Vagina (tissue), 2 donors: ENCODE data around the gene DCST1. TPM values are rescaled to one million over a fixed set of nuclear protein-coding genes. Genes with fewer than 3 reads are reported as not detected.

Experiments
- DNase-seq, 2 donors: peaks; one replicate each; pipeline ENCODE4 v3.0.0-alpha.2; 2017; ENCODE audit errors: extremely low spot score in 2 of 2
- H3K27ac ChIP-seq: fragments of 200-600 bp; sonication (generic); one replicate; pipeline ENCODE4 v1.5.1; 2019
- H3K27me3 ChIP-seq: fragments of 200-600 bp; sonication (generic); one replicate; pipeline ENCODE4 v1.5.1; 2019
- H3K36me3 ChIP-seq, 2 donors: fragments of 200-600 bp; sonication (generic); one replicate each; pipeline ENCODE4 v1.5.1; 2017 to 2019
- H3K4me1 ChIP-seq: fragments of 200-600 bp; sonication (generic); one replicate; pipeline ENCODE4 v1.5.1; 2019
- H3K4me3 ChIP-seq, 2 donors: fragments of 200-600 bp; sonication (generic); 1 replicate in 1 of 2; 2 replicates in 1 of 2; pipeline ENCODE4 v1.5.1; 2016 to 2019
- H3K9me3 ChIP-seq: fragments of 200-600 bp; sonication (generic); one replicate; pipeline ENCODE4 v1.5.1; 2019
- POLR2A ChIP-seq, 2 donors: fragments of 450-650 bp; IDR thresholded peaks; one replicate each; pipeline ENCODE4 v1.6.1; 2017; ENCODE audit warnings: antibody characterized with exemption in 2 of 2, mild to moderate bottlenecking in 2 of 2, moderate library complexity in 2 of 2
- POLR2AphosphoS5 ChIP-seq, 2 donors: sonication (generic); formaldehyde crosslinking; IDR thresholded peaks; one replicate each; pipeline ENCODE4 v1.9.0; 2017; ENCODE audit warnings: antibody characterized with exemption in 2 of 2, mild to moderate bottlenecking in 2 of 2, low read depth in 1 of 2; ENCODE audit not compliant: insufficient read depth in 1 of 2
- intact Hi-C: fragments of 100-400 bp; cut with DNase I; formaldehyde crosslinking; loops from one replicate; pipeline ENCODE4 v1.15.1; 2023
- total RNA-seq: library from RNA; depleted of rRNA; stranded (reverse); fragments of >200 nt; gene quantifications from one replicate; pipeline ENCODE4 v1.2.3, GENCODE V29; 2016
- TF ChIP-seq, protein P1 (sequence below), 3 experiments: fragments of 450-650 bp in 2 of 3; fragments of 200-600 bp in 1 of 3; sonication (generic) in 1 of 3; IDR thresholded peaks; one replicate each; pipeline ENCODE4 v1.5.1; 2017 to 2019; ENCODE audit warnings: antibody characterized with exemption in 3 of 3, mild to moderate bottlenecking in 2 of 3, moderate library complexity in 2 of 3

Gene DCST1
- total RNA-seq, 1 donor from 2014 or later = not detected

DNA sequence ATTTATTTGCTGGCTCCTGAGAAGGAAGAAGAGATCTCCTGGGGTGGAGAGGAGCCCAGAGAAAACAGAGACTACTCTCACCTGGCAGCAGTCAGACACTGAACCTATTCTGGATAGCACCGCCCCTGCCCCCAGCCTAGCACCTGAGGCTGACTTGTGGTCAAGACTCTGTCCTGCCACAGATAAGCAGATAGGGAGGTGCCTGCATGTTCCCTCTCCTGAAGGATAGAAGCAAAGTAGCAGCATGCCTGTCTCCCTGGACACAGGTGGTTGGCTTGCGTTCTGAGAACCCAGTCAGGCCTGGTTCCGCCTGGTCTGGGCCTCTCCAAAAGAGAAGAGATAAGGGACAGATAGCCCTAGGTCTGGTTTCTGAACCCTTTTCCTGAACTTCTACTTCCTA lies 43.7 kb downstream of the DCST1 start:
- peaks cover 39% of the 10 kb centered on the region for H3K4me1 ChIP-seq
- peak overlapping the region; percentile 60 for H3K27ac ChIP-seq
- TF ChIP-seq, protein P1, sequence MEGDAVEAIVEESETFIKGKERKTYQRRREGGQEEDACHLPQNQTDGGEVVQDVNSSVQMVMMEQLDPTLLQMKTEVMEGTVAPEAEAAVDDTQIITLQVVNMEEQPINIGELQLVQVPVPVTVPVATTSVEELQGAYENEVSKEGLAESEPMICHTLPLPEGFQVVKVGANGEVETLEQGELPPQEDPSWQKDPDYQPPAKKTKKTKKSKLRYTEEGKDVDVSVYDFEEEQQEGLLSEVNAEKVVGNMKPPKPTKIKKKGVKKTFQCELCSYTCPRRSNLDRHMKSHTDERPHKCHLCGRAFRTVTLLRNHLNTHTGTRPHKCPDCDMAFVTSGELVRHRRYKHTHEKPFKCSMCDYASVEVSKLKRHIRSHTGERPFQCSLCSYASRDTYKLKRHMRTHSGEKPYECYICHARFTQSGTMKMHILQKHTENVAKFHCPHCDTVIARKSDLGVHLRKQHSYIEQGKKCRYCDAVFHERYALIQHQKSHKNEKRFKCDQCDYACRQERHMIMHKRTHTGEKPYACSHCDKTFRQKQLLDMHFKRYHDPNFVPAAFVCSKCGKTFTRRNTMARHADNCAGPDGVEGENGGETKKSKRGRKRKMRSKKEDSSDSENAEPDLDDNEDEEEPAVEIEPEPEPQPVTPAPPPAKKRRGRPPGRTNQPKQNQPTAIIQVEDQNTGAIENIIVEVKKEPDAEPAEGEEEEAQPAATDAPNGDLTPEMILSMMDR (IDR thresholded peaks at IDR 0.05) = no peak
- TF ChIP-seq POLR2A (IDR thresholded peaks at IDR 0.05) (no peak), POLR2AphosphoS5 (IDR thresholded peaks at IDR 0.05; ENCODE audit: insufficient read depth in 1 of 2, low read depth in 1 of 2) (no peak)
- peaks cover 20% of the 10 kb centered on the region for H3K27me3 ChIP-seq
- H3K4me3 ChIP-seq = no peak overlapping the region
- no peaks in the 10 kb centered on the region for H3K36me3 ChIP-seq
- intact Hi-C loops = no loop called here
- H3K9me3 ChIP-seq = no peaks in the 10 kb centered on the region
- no peak for DNase-seq

DNA sequence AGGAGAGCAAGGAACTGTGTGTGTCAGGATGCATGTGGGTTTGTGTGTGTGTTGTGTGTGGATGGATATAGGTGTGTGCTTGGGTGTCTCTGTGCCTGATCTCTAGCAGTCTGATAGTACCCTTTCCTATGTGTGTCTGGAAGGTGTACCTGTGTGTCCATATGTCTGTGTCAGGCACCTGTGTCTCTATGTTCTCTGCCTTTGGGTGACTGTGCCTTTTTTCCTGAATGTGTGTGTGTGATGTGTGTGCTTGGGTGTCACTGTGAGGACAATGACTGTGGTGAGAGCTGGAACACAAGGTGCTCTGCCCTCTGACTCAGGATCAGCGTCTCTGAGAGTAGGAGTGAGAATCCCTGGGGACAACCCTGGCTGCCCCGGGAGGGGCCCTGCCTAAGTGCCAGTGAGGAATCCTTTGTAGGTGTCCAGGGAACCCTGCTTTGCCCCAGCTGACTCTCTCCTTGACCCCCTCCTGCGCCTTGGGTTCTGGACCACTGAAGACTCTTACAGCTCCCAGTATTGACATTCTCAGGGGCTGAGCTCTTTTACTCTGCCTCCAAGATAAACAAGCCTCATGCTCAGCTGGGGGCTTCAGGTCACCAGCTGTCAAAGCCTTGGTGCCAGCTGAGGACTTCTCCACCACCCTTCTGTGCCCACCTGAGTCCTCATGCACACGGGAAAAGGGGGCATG lies 44.3 kb downstream of the DCST1 start:
- Histone ChIP-seq H3K9me3 (no peaks in the 10 kb centered on the region), H3K4me3 (peak overlapping the region in 1 of 2 donors; percentile 43), H3K27ac (peak overlapping the region; percentile 60), H3K27me3 (peaks cover 24% of the 10 kb centered on the region), H3K36me3 (no peaks in the 10 kb centered on the region), H3K4me1 (peaks cover 41% of the 10 kb centered on the region)
- no peak for TF ChIP-seq POLR2AphosphoS5 (IDR thresholded peaks at IDR 0.05; ENCODE audit: insufficient read depth in 1 of 2, low read depth in 1 of 2)
- TF ChIP-seq POLR2A (IDR thresholded peaks at IDR 0.05) = no peak
- TF ChIP-seq, protein P1 (IDR thresholded peaks at IDR 0.05) = no peak
- intact Hi-C loops = no loop called here
- no peak for DNase-seq

DNA sequence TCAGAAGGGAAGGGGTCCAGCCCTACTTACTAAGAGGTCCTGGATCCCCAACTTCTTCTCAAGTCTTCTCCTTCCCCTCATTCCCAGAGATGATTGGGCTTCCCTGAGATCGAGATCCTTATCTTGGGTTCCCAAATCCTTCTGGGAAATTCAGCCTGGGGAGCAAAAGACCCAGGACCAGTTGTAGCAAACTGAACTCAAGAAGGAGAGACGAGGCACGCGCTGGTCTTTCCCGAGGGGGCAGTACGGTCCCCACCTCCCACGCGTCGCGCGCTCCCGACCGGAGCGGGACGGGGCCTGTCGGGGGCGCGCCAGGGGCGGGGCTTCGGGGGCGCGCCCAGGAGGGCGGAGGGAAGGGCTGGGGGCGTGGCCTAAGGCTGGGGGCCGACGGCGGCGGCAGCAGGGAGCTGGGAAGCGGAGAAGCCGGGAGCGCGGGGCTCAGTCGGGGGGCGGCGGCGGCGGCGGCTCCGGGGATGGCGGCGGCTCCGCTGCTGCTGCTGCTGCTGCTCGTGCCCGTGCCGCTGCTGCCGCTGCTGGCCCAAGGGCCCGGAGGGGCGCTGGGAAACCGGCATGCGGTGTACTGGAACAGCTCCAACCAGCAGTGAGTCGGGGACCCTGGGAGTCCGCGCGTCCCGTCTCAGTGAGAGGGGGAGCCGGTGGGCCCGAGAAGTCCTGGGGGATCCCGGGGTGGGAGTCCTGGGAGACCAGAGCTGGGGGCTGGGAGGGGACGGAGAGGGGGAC lies 45.0 kb downstream of the DCST1 start, which contains the start of gene EFNA3:
Gene EFNA3 (plus strand): TSS at position 369 of the 741 bp plus-strand sequence. CDS start 105 bp downstream, at position 474.
- intact Hi-C loops = no loop called here
- Histone ChIP-seq H3K4me1 (peaks cover 48% of the 10 kb centered on the region), H3K27me3 (peaks cover 24% of the 10 kb centered on the region), H3K9me3 (no peaks in the 10 kb centered on the region), H3K27ac (peak within 1 kb of the TSS; percentile 60), H3K4me3 (peak within 1 kb of the TSS; percentile 43 to 49), H3K36me3 (no peaks in the 10 kb centered on the region)
- TF ChIP-seq POLR2AphosphoS5 (IDR thresholded peaks at IDR 0.05; ENCODE audit: insufficient read depth in 1 of 2, low read depth in 1 of 2) (no peak), POLR2A (IDR thresholded peaks at IDR 0.05) (no peak)
- TF ChIP-seq, protein P1 (IDR thresholded peaks at IDR 0.05) = no peak
- DNase-seq = no peak

DNA sequence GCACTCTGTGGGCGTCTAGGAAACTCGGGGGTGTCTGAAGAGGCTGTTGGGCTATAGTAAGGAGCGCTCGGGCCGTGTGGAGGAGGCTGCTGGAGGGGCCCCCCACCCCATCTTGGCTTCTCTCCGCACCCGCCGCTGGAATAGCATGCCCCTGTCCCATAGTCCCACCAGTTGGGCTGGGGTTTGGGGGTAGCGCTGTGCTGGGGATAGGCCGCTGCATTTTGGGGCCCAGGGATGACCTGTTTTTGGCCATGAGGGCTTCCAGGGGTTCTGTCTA lies 45.5 kb downstream of the DCST1 start:
- Histone ChIP-seq H3K27ac (peak overlapping the region; percentile 60), H3K27me3 (peaks cover 24% of the 10 kb centered on the region), H3K4me3 (peak overlapping the region; percentile 43 to 49), H3K36me3 (no peaks in the 10 kb centered on the region), H3K4me1 (peaks cover 52% of the 10 kb centered on the region), H3K9me3 (no peaks in the 10 kb centered on the region)
- no peak for DNase-seq
- intact Hi-C loops = no loop called here
- TF ChIP-seq, protein P1 (IDR thresholded peaks at IDR 0.05) = no peak
- no peak for TF ChIP-seq POLR2A (IDR thresholded peaks at IDR 0.05)
- TF ChIP-seq POLR2AphosphoS5 (IDR thresholded peaks at IDR 0.05; ENCODE audit: insufficient read depth in 1 of 2, low read depth in 1 of 2) = no peak
